Breast epithelium (tissue), 3 donors: ENCODE measurements around the gene PNLIPRP1.

Source experiments
- CTCF ChIP-seq, 3 donors: fragments of 450-650 bp; IDR thresholded peaks; one replicate each; pipeline ENCODE4 v1.5.1; 2016 to 2017; ENCODE audit warnings: antibody characterized with exemption in 3 of 3, mild to moderate bottlenecking in 3 of 3, moderate library complexity in 3 of 3
- POLR2A ChIP-seq: fragments of 450-650 bp; IDR thresholded peaks from one replicate; pipeline ENCODE4 v1.6.1; 2016; ENCODE audit warnings: antibody characterized with exemption, mild to moderate bottlenecking, moderate library complexity
- POLR2AphosphoS5 ChIP-seq, 3 donors: sonication (generic); formaldehyde crosslinking; IDR thresholded peaks; one replicate each; pipeline ENCODE4 v1.6.1; 2017; ENCODE audit warnings: antibody characterized with exemption in 3 of 3

- TF ChIP-seq CTCF (IDR thresholded peaks at IDR 0.05), result no peak
- no peak for TF ChIP-seq POLR2AphosphoS5 (IDR thresholded peaks at IDR 0.05)
- TF ChIP-seq POLR2A, result no peak
Measured at GRCh38 chr10:116614796-116615195, 24.0 kb downstream of the PNLIPRP1 start.
